GM18526 (cell line): ENCODE results near the gene CYTH1.

Source experiments
- POLR2A ChIP-seq: IDR thresholded peaks from 3 replicates; pipeline ENCODE4 v1.6.1; 2011; ENCODE audit not compliant: insufficient read length; ENCODE audit errors: extremely low read depth

The CYTH1 gene

DNA sequence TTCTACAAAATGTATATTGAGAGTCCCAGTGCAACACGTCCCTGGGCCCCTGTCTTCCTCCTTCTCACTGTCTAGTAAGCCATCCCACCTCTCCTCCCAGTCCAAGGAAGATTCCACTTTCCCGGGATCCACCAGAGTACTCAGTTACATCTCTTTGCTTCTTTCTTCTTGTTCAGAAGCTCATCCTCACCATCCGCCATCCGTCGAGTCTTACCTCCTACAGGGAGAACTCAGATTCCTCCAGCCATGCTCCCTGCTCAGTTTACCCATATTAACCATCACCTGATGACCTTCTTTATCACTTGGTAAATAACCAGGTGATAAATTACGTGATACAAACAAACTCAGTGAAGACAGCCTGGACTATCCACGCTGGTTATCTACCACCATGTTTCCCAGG, 57.1 kb downstream of the CYTH1 start:
- no peak for TF ChIP-seq POLR2A

DNA sequence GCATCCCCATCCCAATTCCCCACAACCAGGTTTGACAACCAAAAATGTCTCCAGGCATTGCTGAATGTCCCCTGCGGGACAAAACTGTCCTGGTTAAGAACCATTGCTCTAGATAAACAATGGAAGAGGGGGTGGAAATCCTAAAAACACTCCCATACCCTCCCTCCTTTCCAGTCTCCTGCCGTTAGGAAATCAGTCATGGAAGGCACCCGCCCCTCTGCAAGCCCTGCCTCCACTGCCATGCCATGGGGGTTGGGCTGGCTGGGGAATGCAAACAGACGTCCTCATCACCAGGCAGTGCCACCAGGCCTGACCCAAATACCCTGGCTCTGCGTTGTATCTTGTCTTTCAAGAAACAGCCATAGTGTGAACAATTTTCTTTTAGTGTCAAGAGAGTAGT, 57.5 kb downstream of the CYTH1 start:
- no peak for TF ChIP-seq POLR2A

DNA sequence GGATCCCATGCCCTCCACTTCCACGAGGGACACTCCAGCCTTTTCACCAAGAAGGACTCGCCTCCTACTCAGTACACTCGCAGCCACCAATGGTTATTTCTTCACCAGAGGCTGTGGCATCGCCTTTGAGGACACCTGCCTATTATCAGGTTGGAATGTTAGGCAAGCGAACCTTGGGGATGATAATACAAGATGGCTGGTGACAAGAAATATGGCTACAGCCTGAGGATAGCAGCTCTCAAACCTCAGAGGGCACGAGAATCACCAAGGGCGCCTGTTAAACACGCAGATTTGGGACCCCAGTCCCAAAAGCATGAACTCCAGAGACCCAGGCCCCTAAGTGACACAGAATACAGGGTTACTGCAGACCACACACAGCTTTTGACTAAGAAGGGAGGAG, 58.1 kb downstream of the CYTH1 start:
- TF ChIP-seq POLR2A: no peak

DNA sequence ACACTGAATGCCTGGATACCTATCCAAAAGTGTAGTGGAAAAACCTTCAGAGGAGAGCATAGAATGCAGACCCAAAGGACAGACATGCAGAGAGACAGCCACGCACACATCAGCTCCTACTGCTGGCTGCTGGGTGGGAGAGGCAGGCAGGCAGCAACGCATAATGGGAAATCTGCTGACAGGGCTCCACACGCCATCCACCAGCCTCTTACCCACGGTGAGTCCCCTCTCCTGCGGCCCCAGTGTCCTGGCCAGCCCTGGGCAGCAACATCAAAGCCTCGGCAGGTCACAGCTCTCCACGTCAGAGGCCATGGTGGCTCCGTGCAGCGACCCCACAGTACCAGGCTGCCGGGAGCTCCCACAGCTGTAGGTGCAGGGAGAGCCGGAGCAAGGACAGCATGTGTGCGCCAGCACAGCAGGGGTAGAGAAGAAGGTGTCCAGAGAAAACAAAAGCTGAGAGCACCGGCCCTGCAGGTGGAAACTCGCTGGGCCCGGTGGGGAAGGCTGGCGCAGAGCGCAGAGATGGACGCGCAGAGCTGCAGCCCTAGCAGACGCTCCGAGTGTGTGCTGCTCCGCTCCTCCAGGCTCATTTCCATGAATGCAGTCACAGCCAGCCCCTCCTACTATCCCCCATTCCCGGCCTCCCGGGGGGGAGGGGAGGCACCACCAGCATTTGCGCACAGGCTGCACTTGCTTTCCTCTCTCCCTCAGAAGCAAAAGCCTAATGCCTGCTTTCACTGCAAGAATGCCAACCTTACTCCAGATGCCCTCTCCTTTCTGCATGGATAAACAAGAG, 58.9 kb downstream of the CYTH1 start:
- TF ChIP-seq POLR2A: no peak

DNA sequence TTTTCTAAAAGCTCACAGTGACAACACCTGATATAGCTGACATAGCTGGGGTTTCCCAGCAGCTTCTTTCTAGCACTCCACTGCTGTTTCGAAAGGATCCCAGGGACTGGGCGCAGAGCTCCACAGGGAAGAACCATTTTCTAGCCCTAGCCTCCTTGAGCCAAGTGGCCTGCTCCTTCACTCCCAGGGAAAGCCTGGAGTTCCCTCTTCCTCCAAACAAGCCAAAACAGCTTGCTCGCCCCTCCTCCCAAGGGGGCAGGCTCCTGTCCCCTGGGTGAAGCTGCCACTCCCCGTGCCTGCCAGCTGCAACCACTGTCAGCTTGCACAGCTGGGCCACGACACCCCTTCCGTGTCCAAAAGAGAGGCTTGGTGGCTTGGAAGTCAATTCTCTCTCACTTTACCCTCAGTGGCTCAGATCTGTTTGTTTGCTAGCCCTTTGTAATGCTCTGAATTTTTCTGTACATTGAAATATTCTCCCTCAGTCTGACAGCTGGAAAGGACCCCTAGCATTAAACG, 59.8 kb downstream of the CYTH1 start:
- TF ChIP-seq POLR2A: no peak

DNA sequence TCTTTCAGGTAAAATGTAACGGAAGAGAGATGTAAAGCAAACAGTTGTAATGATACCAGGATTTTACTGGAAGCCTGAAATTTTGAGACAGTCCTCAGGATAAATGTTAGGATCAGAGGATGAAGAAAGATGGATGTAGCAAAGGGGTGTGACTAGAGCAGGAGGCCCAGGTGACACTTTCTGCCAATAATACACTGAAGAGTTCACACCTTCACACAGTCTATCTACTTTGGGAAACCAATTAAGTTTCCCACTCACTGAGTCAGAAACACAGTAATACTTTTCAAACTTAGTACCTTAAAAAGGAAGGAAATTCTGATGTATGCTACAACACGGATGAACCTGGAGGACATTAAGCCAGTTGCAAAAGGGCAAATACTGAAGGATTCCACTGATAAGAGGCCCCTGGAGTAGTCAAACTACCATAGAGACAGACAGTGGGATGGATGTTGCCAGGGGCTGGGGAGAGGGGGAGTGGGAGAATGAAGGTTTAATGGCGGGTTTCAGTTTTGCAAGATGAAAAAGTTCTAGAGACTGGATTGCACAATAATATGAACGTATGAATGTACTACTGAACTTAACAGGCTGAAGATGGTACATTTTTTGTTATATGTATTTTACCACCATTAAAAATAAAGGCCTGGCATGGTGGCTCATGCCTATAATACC, 62.3 kb downstream of the CYTH1 start:
- no peak for TF ChIP-seq POLR2A

DNA sequence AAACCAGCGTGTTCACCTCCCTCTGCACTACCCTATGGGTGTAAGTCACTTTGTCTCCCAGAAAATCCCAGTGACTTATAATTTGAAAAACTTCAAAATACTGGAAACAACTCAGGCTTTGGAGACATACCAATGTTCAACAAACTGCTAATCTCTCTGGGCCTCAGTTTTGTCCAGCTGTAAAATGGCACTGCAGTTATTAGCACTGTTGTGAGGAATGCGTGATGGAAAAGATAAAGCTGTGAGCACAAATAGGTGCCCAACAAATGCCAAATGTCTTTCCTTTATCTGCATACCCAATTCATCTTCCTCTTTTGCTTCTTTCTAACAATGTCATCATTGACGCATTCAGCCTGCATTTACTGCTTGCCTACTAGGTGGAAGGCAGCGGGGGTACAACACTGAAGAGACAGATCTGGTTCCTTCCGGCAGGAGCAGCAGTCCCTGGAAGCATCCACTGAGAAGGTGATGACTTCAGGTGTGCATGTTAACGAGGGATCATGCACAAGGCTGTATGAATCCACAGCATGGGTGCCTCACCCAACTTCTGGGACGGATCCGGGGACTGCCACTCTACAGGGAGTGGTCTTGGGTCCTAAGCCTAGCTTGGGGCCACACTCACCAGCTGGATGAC, 63.4 kb downstream of the CYTH1 start:
- TF ChIP-seq POLR2A: no peak

DNA sequence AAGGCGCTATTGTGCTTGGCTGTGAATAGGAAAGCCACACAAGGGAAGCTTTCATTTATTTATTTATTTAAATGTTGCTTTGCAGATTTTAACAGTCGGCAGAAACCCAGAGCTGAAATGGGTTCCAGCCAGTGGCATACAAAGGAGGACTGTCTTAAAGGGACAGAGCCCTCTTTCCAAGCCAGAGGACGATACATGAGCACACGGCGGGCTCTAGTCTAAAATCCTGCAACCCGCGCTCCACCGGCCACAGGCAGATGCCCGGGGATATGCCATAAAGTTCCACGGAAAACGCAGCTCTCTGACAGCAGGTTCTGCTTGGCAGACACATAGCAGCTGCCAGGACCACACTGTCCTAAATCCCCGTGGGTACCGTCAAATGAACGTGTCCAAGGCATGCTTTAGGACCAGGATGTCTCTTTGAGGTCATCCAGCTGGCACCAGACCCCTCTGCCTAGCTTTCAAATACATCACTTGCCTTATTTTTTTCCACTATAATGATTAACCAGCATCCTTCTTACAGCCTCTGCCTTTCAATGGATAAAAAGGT, 64.6 kb downstream of the CYTH1 start:
- TF ChIP-seq POLR2A: no peak

DNA sequence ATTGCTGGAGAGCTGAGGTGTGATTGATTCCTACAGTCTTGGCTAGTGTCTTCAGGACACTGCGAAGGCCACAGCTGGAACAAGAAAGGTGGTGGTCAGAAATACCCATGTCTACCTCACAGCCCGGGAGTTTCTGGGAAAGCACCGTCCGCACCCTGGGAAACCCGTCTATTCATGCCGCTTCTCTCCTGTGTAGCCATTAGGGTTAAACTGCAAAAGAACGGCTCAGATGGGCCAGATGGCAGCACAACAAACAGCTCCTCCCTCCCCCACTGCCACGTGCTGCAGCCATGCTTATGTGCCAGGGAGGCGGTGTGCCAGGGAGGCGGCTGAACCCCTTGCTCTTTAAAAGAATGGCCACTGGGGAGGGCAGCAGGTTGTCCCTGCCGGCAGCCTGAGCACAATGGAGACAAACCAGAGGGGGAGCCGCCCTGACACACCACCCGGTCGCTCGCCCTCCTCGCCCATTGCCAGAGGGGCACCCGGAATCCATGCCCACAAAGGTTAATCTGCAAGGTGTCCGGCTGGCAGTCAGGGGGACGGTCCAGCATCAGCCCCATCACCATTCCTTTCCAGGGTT, 65.2 kb downstream of the CYTH1 start:
- TF ChIP-seq POLR2A: no peak

DNA sequence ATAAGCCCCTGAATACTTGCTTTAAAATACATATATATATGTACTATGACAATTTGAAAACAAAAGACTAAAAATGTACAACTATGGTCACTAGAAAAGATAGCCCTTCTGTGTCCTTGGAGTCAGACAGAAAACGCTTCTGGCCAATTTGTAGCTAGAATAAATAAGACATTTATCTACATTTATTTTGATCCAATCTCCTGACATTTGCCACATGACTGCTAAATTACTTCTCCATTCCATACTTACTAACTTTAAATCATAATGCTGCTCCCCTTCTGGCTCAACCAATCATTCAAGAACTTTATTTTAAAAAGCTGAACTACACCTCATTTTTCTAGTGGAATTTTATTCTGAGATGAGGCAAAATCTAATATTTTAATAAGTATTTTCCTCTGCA, 65.8 kb downstream of the CYTH1 start:
- no peak for TF ChIP-seq POLR2A

DNA sequence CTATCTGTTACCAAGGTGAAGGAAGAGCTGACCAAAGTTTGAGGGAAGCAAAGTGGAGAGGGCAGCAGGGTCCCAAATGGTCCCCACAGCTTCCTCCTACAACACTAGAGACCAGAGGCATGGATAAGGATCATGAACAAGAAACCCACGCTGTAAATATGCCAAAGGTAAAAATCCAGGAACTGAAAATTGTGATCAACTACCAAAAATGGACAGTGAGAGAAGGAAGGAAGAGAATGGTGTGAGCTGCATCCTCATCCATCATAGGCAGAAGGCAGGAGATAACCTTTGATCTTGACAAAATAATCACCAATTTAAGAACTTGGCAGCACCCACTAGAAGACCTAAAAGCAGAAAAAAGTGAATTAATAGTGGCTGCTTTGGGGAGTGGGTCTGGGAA, 66.2 kb downstream of the CYTH1 start:
- TF ChIP-seq POLR2A: no peak

DNA sequence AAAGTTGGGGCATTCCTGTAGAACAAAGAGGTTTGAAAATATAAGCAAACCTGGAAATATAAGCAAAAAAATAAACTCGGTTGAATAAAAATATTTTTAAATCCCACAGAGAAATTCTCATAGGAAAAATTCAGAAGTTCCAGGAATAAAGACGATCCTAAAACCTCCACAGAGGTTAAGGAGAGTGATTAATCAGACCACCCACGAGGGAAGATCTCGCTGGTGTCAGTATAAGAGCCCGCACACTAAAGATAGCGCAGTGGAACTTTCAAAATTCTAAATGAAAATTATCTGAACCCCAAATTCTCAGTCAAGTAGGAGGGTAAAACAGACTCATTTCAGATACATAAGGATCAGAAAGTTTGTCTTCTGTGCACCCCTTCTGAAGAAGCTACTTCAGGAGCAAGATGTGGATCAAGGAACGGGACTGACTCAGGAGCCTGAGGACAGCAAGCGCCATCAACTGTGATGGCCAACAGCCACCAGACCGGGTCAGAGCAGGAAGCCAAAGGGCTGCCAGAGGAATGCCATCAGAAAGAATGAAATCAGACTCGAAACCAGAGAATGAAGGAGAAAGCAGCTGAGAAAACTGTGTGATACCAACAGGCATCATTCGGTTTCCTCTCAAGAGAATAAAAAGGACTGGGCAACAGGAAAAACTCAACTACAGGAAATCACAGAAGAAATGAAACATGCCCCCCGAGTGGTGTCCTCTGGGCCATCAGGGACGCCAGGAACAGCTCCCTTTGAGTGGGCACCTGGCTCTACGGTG, 66.9 kb downstream of the CYTH1 start:
- no peak for TF ChIP-seq POLR2A

DNA sequence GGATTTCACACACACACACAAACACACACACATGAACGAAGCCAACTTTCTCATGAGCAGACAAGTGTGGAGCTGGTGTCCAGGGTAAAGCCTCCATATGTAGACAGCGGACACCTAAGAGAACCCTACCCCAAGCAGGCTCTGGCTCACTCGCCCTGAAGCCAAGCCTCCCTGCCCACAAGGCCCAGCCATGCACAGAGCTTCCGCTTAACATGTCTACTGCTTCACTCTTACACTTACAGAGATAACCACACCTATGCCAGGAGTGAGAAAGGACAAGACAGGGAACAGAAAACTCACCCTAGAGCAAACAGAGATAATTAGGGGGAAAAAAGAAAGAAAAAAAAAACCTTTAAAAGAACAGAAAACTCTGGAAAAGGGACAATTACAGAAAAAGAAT, 67.5 kb downstream of the CYTH1 start:
- no peak for TF ChIP-seq POLR2A

DNA sequence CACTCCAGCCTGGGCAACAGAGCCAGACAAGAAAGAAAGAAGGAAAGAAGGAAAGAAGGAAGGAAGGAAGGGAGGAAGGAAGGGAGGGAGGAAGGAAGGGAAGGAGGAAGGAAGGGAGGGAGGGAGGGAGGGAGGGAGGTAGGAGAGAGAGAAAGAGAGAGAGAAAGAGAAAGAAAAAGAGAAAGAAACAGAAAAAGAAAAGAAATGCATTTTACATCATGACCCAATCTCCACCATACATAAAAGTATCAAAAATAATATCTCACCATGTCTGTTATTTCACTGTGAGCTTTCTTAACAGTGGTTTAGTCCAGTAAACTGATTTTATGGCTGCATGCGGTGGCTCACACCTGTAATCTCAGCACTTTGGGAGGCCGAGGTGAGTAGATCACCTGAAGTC, 70.0 kb downstream of the CYTH1 start:
- no peak for TF ChIP-seq POLR2A

DNA sequence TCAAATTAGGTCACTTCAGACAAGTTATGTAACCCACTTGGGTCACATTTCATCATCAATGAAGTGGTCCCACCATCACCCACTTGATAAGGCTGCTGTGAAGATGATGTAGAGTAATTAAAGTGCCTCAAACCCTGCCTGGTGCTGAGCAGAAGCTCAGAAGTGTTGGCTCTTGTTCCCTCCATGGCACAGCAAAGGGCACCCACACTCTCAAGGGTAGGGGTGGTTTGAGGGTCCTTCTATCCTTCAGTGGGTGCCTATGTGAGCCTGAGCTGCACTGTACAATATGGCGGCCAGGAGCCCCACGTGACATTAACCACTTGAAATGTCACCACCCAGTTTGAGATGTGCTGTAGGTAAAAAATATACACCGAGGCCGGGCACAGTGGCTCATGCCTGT, 71.5 kb downstream of the CYTH1 start:
- no peak for TF ChIP-seq POLR2A
